22Rv1 (cell line): ENCODE results near the gene FGF4.

Experiments used
- CTCF ChIP-seq: fragments of 450-650 bp; IDR thresholded peaks from 2 replicates; pipeline ENCODE4 v1.5.1; 2017; ENCODE audit warnings: mild to moderate bottlenecking
- ZFX ChIP-seq: fragments of 450-650 bp; IDR thresholded peaks from 2 replicates; pipeline ENCODE4 v1.6.1; 2017; ENCODE audit warnings: antibody characterized with exemption, borderline replicate concordance

- no peak for TF ChIP-seq CTCF
- TF ChIP-seq ZFX = no peak
Observed at GRCh38 chr11:69818231-69818602, 43.1 kb upstream of the FGF4 start.
